KOPT-K1 (cell line): Measurements from ENCODE around the gene OGN.
"Not testable (repeated sequence)": the region's sequence is repeated elsewhere in the genome, so short reads cannot be mapped to it uniquely, and the experiment has no call there.

Source experiments
- H3K27ac ChIP-seq: fragments of 200-600 bp; sonication (generic); 2 replicates; pipeline ENCODE4 v1.5.1; 2016; ENCODE audit warnings: antibody characterized with exemption, mild to moderate bottlenecking, low read depth, low read length; ENCODE audit not compliant: poor library complexity, severe bottlenecking
- H3K36me3 ChIP-seq: fragments of 200-600 bp; sonication (generic); 2 replicates; pipeline ENCODE4 v1.5.1; 2017; ENCODE audit warnings: antibody characterized with exemption, mild to moderate bottlenecking, low read length, moderate library complexity; ENCODE audit not compliant: insufficient read depth
- H3K9me3 ChIP-seq: fragments of 200-600 bp; sonication (generic); 2 replicates; pipeline ENCODE4 v1.5.1; 2017; ENCODE audit warnings: antibody characterized with exemption, low read length, mild to moderate bottlenecking; ENCODE audit not compliant: insufficient read depth, poor library complexity, severe bottlenecking

The OGN gene

DNA sequence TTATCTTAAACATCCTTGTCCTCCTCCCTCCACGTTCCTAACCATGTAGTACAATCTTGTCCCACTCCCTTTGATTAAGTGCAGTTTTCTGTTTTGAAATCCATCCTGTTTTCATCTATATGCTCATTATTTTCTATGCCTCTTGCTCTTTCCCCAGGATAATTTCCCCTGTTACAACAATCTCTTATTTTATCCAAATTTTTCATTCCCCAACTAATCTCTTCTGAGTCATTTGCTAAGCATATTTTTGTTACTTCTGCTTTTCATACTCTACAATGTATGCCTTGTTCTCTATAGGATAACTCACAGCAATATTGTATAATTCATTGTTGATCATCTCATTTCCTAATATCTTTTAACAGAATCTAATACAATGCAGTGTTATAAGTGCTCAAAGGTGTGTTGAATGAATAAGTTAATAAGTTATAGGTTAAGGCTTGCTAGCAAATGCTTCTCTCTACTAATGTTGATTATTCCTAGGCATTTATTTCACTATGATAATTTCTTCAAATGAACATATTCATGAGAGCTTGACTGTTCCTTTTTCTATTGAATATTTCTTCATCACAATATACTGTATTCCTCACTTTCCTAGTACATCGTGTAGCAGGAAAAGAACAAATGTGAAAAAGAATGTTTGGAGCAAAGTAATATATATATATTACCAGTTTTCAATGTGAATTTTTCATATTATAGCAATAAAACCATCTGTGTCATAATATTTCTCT lies 18.4 kb upstream of the OGN start:
- Histone ChIP-seq H3K27ac (no peak overlapping the region), H3K9me3 (no peaks in the 10 kb centered on the region), H3K36me3 (no peaks in the 10 kb centered on the region)

DNA sequence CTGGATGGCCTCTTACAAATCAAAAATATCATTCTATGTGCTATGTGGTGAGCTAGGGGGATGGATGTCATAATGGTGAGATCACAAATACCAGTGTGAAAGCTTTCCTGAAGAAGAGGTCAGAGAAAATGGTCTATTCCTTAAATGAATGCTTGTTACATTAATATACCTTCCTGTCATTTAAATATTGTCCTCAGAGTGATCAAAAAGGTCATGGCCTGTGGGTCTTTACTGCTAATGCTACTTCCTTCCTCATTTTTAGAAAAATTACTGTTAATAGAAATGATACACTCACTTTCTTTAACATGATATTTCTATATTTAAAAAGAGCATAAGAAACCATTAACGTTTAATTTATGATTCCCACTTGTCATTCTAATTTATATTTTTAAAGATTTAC lies 10.2 kb upstream of the OGN start:
- no peak overlapping the region for H3K27ac ChIP-seq
- H3K9me3 ChIP-seq, result no peaks in the 10 kb centered on the region
- peaks cover 4% of the 10 kb centered on the region; the same call in 1 of the 2 replicates for H3K36me3 ChIP-seq

DNA sequence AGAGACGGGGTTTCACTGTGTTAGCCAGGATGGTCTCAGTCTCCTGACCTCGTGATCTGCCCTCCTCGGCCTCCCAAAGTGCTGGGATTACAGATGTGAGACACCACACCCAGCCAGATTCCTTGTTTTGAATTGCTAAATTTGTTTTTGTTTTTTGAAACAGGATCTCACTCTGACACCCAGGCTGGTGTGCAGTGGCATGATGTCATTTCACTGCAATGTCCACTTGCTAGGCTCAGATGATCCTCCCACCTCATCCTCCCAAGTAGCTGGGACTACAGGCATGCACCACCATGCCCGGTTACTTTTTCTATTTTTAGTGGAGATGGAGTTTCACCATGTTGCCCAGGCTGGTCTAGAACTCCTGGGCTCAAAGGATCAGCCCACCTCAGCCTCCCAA lies 6.8 kb upstream of the OGN start:
- H3K36me3 ChIP-seq, H3K27ac ChIP-seq, H3K9me3 ChIP-seq: not testable (repeated sequence)

DNA sequence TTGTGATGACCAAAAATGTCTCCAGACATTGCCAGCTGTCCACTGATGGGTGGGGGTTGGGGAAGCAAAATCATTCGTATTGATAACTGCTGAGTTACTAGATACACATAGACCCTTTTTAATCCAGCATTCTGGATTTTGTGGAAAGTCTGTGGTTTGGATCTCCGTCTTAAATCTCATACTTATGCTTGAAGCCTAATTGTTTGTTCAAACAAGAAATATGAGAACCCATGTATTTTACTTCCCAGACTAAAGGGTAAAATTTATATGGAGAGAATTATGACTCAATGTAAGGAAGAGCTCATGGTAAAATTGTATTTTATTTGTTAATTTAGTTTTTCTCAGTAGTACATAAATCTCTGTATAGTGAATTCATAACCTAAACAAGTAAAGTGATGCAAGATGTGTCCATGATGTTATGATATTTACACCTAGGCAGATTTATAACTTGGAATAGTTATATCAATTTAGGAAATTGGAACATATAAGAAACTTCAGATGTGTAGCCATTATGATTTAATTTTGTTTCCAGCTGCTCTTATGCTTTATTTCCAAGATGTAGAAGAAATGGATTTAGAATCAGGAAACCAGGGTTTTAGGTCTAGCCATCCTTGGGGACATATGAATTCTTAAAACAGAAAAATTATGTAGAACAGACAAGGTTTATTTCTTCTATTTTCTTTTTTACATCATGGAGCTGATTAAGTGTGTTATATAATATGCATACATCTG lies 4.5 kb upstream of the OGN start:
- H3K27ac ChIP-seq, result no peak overlapping the region

DNA sequence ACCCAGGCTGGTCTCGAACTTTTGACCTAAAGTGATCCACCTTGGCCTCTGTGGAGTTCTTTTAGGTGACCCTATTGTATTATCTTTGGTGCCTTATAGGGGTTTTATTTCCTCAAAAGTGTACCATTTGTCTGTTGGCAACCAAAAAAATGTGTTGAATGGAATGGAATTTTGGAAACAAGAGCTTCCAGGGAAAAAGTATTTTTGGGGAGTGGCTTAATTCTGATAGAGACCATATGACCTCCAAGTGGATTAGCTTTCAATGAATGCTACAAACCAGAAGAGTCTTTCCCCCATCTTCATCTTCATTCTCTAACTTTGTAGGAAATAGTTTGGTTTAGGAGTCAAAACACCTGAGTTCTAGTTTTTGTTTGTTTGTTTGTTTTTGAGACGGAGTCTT lies 3.4 kb upstream of the OGN start:
- Histone ChIP-seq H3K9me3 (no peaks in the 10 kb centered on the region), H3K27ac (peak overlapping the region; percentile 90), H3K36me3 (peaks cover 4% of the 10 kb centered on the region; the same call in 1 of the 2 replicates)

More for the DNA sequence above, 4.5 kb upstream of the OGN start:
- Histone ChIP-seq H3K36me3 (peaks cover 4% of the 10 kb centered on the region; the same call in 1 of the 2 replicates), H3K9me3 (no peaks in the 10 kb centered on the region)

DNA sequence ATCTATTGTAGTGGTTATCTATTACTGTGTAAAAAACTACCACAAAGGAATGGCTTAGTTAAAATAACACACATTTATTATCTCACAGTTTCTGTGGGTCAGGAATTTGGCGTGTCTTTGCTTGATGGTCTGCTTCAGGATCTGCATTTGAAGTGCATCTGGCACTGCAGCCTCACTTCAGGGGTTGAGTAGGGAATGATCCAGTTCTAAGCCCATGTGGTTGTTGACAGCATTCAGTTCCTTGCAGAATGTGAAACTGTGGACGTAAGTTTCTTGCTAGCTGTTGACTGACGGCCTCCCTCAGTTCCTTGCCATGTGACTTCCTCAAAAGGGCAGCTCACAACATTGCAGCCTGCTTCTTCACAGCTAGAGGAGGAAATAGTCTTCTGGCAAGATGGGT lies 2.1 kb upstream of the OGN start:
- H3K9me3 ChIP-seq, result no peaks in the 10 kb centered on the region
- no peaks in the 10 kb centered on the region for H3K36me3 ChIP-seq
- peak overlapping the region; percentile 90 for H3K27ac ChIP-seq

DNA sequence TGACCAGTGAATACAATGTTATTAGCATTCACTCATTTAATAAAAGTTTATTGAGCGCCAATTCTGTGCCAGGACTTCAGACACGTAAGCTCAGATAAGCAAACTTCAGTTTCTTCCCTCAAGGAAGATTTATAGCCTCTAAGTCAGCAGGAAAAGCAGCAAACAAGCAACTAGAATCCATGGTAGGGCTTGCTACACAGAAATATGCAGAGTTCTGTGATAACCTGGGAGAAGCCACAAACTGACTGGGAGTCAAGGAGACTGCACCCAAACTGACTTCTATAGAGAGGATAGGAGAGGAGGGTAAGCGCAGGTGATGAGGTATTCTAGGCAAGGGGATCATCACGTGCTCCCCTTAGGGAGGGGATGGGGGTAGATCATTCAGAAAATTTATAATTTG lies 1.4 kb upstream of the OGN start:
- Histone ChIP-seq H3K36me3 (no peaks in the 10 kb centered on the region), H3K27ac (peak overlapping the region; percentile 90), H3K9me3 (no peaks in the 10 kb centered on the region)

DNA sequence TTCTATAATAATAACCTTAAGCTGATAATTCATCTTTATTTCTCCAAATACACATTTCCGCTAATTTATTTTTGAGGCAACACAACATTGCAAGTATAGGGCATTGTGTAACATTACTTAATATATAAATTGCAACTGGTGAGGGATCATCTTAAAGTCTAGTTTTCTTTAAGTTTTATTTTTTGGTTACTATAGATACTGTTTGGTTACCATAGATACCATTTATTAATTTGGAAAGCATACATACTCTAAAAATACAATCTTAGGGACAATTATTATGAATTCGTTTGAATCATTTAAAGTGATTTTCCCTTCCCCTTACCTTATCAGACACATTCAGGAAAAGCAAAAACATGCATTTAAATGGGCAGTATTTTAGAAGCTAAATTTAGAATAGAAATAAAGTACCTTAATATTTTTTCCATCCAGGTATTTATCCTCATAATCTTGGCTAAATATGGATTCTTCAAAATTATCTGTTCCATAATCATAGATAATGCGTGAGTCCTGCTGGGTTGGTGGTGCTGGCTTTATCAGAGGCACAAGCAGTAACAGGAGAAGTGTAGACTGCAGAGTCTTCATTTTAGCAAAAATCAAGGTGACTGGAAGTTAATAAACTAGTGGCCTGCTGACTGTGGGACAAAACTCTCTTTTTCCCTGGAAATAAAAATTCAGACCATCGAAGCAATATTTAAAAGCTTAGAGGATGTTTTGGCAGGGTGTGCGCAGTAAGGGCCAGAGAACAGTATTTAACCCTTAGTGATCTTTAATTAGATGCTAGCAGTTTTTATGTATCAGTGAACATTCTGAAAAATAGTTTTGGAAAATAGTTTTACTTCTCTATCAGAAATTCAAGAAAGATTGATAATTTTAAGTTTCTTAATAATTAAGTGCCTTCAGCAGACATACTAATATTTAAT lies 1.3 kb downstream of the OGN start:
- Histone ChIP-seq H3K9me3 (no peaks in the 10 kb centered on the region), H3K27ac (peak overlapping the region; percentile 90), H3K36me3 (peaks cover 7% of the 10 kb centered on the region)

DNA sequence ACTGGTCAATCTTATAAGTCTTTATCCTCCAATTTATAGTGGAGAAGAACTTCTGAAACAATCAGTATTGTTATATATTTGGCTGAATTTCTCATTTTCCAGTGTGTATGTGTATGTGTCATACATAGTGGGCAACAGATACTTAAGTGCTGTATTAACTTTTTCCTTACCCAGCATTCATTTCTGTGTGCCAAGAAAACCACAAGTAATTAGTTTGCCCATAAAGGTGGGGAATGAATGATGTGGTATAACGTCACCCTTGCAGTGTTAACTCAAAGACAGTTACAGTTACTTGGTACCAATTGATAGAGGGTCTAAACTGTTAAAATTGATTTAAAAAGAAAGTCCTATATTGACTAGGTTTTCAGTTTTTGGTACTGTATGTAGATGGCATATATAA lies 2.0 kb downstream of the OGN start:
- Histone ChIP-seq H3K27ac (peak overlapping the region; percentile 90), H3K36me3 (peaks cover 15% of the 10 kb centered on the region), H3K9me3 (no peaks in the 10 kb centered on the region)

DNA sequence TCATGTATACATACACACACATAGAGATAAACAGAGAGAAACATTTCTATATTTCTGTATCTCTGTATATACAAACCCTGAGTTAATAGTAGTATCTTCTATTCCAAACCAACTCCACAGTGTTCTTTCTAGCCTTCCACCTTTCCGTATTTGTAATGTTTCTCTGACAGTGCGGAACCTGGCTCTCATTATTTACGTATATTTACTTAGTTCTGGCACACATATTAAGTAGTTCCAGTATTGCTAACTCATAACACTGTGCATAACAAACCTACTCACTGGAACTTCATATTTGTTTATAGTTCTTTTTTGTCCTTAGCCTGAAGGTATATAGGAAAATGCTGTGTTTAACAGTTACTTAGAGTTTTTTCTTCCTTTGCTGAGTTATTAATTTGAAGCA lies 6.5 kb downstream of the OGN start:
- Histone ChIP-seq H3K9me3 (no peaks in the 10 kb centered on the region), H3K27ac (no peak overlapping the region), H3K36me3 (peaks cover 18% of the 10 kb centered on the region)

DNA sequence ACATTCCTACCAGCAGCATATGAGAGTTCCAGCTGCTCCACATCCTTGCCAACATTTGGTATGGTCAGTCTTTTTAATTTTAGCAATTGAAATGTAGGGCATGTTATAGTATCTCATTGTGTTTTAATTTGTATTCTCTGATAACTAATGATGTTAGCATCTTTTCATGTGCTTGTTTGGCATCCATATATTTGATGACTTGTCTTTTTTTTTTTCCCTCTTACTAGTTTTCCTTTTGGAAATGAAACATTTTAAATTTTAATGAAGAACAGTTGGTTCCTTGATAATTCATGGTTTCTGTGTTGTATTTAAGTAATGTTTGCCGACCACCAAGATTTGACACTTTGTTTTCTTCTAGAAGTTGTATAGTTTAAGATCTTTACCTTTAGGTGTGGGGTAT lies 8.8 kb downstream of the OGN start:
- Histone ChIP-seq H3K27ac (no peak overlapping the region), H3K9me3 (no peaks in the 10 kb centered on the region), H3K36me3 (peaks cover 18% of the 10 kb centered on the region)

DNA sequence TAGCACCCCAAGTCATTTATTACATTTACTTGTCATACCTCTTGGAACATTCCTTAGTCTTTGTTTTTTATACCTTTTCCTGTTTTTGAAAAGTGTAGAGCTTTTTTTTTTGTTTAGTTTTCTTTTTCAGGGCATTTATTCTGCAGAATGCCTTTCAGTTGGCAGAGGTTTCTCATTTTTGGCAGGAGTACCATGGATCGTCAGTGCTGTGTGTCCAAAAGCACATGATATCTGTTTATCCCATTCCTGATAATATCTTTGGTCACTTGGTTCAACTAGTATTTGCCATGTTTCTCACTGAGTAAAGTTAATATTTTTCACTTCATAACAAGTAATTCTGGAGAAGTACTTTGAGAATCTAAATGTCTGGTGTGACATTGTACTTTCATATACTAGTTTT lies 10.7 kb downstream of the OGN start:
- no peak overlapping the region for H3K27ac ChIP-seq
- H3K36me3 ChIP-seq, result peaks cover 14% of the 10 kb centered on the region

DNA sequence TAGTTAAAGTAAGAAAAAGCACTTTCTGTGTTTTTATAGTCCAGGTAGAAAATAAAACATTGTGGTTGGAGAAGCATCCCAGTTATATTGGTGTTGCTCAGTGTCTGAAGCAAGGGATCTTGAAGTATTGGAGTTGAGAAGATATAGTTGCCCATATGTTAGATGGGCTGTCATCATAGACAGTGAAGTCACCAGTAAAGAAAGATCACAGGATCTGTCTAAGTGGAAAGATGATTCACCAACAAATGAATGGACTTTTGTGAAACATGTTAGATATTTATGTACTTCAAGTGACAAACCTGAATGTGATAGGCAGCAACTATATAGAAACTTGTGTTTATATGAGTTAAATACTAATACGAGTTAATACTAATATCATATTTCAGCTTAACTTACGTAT lies 11.7 kb downstream of the OGN start:
- Histone ChIP-seq H3K36me3 (peaks cover 7% of the 10 kb centered on the region), H3K9me3 (no peaks in the 10 kb centered on the region), H3K27ac (no peak overlapping the region)

More for the DNA sequence above, 10.7 kb downstream of the OGN start:
- no peaks in the 10 kb centered on the region for H3K9me3 ChIP-seq

DNA sequence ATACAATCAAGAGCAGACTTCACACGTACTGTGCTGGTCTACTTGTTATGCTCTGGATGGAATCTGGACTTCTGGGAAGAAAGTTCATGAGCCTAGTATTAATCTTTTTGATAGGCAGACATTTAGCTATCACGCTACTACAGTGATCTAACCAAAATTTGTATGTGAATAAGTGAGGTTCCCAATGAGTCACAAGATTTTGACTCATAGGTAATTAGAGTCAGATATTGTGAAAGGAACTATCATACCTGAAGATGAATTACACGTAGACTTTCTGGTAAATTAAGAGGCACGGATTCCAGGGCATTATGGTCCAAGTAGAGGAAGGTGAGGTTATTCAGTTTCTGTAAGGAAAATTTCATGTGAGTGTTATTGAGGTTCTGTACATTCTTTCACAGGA lies 18.4 kb downstream of the OGN start:
- Histone ChIP-seq H3K27ac (no peak overlapping the region), H3K36me3 (peaks cover 15% of the 10 kb centered on the region; the same call in 1 of the 2 replicates)

DNA sequence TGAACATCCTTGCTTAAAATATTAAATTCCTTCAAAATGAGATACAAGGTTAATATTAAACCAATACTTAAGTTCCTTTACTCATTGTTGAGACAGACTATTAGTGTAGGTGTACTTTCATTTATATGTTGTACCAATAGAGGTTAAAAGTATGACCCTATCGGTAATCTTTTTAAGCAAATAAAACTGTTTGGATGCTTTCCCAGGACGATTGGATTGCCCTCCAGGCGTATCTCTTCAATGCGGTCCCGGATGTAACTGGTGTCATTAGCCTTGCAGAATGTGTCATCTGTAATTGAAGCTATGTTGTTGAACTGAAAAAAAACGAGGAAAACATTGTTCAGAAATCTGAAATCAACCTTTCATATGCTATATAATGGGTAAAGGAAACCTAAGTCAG lies 18.9 kb downstream of the OGN start:
- Histone ChIP-seq H3K36me3 (peaks cover 20% of the 10 kb centered on the region; the same call in 1 of the 2 replicates), H3K9me3 (no peaks in the 10 kb centered on the region), H3K27ac (no peak overlapping the region)

More for the DNA sequence above, 18.4 kb downstream of the OGN start:
- no peaks in the 10 kb centered on the region for H3K9me3 ChIP-seq
